Ureter (tissue), 1 donor: Measurements from ENCODE around the gene NFKB1. TPM values are rescaled to one million over a fixed set of nuclear protein-coding genes. Genes with fewer than 3 reads are reported as not detected.
"Not testable (repeated sequence)": the region's sequence is repeated elsewhere in the genome, so short reads cannot be mapped to it uniquely, and the experiment has no call there.

Experiments used
- DNase-seq: peaks from one replicate; pipeline ENCODE4 v3.0.0-alpha.2; 2020; ENCODE audit warnings: low spot score
- total RNA-seq: library from RNA; stranded (reverse); gene quantifications from one replicate; pipeline ENCODE4 v1.2.4, GENCODE V29; 2023
- donor health status: DM: yes; HTN: yes; CAD: no.

The NFKB1 gene
- total RNA-seq, 1 donor from 2014 or later, result 55.4 TPM

DNA sequence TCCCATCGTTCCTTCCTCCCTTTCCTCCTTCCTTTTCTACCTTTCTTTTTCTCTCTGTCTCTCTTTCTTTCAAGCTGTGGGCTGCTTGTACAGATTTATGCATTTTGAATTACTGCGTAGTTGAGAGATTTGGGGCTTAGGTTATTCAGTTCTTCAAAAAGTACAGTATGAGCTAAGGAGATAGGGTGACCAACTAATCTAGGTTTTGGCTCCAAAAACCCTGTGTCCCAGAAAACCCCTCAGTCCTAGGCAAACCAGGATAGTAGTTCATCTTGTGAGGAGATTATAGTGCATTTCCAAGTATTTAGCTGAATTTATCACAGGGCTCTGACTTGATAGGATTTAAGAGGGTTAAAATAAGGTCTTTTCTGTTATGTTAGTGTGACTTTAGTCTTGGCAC is 64.5 kb downstream of the NFKB1 start:
- no peak for DNase-seq

DNA sequence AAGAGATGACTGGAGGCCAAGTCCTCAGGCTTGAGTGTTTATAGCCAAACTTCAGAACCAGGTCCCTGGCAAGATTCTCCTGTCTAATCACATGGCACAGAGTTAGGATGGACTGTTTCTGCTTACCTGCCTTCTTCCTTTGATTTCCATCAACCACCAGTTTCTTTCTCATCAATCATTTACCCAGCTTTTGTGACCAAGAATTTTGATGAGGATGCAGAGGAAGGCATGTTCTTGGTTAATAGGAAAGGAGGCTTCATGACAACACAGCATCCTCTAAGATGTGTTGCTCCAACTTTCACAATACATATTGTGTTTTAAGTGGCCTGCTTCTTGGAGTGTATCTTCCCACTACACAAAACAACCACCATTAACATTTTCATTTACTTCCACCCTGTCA is 65.3 kb downstream of the NFKB1 start:
- no peak for DNase-seq

DNA sequence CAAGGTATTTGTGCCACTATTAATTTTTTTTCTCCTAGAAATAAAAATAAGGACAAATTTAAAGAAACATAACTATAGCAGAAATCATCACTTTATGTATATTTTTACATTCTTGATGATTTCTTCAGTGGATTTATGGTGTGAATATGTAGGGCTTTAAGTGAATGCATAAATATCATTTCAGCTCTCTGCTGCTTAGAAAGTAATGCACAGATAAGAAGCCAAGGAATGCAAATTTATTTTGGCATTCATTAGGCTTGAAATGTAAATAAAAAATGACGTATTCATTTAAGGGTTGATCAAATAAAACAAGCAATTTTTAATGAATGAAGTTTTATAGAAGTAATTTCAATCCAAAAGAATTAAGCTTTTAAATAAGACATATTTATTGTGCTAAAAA is 66.3 kb downstream of the NFKB1 start:
- DNase-seq, result no peak

DNA sequence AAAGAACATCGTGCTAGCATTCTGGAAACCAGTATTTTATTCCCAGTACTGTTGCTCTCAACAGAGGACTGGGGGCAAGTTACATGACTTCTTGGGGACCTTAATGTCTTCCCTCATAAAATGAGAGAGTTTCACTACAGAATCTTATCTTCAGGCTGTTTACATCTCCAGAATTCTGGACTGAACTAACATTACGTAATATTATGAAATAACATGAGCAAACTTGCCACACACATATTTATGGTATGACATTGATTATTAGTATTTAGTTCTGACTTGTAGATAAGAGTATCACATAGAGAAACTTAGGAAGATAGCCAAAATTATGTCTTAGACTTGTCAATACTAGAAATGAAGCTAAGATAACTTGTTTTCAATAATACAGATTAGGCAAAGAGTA is 68.0 kb downstream of the NFKB1 start:
- DNase-seq, result no peak

DNA sequence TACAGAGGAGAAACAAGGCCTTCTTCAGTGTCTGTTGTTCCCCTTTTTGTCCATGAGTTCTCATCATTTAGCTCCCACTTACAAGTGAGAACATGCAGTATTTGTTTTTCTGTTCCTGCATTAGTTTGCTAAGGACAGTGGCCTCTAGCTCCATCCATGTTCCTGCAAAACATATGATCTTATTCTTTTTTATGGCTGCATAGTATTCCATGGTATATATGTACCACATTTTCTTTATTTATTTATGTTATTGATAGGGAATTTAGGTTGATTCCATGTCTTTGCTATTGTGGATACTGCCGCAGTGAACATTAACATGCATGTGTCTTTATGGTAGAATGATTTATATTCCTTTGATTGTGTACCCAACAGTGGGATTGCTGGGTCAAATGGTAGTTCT is 69.1 kb downstream of the NFKB1 start:
- DNase-seq, result not testable (repeated sequence)

DNA sequence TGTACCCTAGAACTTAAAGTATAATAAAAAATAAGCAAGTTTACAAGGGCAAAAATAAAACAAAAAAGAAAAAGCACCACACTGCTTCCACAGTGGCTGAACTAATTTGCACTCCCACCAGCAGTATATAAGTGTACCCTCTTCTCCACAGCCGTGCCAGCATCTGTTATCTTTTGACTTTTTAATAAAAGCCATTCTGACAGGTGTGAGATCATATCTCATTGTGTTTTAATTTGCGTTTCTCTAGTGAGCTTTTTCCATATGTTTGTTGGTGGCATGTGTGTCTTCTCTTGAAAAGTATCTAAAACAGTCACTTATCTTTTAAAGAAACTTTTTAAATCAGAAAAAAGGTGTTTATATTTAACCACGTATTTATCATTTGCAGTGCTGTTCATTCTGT is 71.3 kb downstream of the NFKB1 start:
- no peak for DNase-seq

DNA sequence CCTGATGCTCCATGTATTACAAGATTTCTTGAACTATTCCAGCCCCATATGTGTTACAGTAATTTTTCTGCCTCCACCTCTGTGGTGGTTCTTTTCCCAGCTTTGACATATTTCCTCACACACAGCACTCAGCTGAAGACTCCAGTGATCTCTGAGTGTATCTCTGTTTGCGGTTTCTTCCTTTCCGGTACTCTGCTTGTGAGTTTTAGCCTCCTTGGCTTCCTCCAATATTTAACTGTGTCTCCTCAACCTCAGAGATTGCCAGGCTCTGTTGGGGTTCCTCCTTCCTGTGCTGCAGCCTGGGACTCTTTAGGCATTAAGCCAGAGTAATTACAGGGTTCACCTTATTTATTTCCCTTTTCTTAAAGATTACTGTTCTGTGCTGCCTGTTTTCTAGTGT is 73.2 kb downstream of the NFKB1 start:
- DNase-seq, result no peak

DNA sequence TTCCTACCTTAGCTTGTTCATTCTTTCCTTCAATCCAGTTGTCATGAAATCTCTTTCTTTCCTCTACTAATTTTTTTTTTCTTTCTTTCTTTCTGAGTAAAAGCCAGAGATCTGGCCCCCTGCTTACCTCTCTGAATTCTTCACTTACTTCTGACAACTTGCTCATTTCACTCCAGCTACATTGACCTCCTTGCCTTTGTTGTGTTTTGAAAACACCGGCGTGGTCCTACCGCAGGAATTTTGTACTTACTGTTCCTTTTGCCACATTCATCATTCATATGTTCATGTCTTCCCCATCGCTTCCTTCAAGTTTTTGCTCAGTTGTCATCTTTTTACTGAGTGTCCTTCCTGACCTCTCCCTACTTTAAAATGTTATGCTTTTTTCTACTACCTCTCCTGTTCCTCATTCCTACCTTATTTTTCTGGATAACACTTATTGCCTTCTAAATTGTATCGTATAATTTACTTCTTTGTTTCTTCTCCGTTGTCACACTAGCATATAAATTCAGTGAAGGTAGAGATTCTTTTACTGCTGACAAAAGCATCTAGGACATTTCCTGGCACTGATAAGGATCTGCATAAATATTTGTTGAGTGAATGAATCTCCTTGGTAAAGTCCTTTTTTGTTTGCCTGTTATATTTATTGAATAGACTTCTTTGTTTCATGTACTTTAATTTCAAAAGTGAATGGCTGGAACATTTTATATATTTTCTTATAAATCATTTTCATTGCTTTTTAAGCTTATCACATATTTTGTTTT is 74.4 kb downstream of the NFKB1 start:
- DNase-seq, result no peak

DNA sequence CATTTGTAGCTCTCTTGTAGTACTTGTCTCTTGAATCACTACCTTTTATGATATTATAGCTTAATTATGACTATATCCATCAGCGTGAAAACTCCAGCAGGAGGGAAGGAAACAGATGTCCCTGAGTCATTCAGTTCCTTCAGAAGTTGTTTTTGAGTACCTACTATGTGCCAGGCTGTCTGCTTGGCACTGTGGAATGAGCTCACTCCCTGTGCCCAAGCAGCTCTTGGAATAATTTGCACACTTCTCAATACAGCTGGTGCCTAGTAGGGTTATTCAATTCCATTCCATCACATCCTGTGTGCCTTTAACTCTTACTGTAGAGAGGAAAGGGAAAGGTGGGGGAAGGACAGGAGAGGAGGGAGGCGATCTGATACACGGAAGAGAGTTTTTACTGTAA is 77.1 kb downstream of the NFKB1 start:
- DNase-seq, result no peak

DNA sequence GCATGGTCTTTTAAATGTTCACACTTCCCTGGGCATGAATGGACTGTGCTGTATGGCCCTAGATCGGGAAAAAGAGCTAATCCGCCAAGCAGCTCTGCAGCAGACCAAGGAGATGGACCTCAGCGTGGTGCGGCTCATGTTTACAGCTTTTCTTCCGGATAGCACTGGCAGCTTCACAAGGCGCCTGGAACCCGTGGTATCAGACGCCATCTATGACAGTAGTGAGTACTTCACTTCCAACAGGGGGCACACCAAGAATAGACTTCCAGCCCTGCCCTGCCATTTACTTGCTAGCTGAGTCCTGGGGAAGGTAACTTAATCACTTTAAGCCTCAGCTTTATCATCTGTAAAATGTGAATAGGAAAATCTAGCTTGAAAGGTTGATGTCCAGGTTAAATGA is 77.7 kb downstream of the NFKB1 start:
- DNase-seq, result no peak

DNA sequence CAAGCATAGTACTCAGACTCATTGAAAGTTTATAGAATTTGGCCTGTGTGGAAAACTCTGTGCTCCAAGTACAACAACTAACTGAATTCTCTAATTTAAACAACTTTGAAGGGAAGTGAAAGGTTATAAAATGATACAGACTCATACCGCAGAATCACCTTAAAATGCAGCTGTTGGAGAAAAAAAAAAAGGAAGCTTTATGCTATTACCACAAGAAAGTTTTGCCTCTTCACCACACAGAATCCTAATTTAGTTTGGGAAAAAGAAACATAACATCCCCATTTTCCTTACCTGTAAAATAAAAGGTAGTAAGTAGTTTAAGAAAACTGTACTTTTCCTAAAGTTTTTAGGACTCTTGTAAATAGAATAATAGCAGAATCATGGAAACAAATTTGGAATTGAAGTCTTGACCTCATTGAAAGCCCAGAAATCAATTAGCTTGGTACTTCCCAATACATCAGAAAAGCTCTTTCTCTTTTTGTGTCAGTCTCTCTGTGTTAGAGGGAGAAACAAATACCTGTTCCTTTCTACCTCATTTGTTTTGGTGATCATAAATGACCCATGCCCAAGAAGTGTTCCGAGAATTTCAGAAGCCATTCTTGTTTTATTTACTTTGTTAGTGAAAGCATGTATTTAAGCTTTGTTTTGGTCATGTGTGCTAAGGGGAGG is 78.8 kb downstream of the NFKB1 start:
- no peak for DNase-seq

DNA sequence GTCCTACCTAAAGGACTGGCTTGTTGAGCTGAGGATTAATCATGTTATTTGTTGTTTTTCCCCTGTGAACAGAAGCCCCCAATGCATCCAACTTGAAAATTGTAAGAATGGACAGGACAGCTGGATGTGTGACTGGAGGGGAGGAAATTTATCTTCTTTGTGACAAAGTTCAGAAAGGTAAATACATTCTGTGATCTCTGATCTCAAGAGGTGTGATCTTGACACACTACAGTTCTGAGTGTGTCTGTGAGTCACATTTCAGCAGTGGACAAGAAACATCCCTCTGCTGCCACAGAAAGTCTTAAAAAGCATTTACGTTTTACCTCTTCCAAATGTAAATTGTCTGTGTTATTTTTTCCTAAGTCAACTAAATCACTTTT is 79.3 kb downstream of the NFKB1 start:
- no peak for DNase-seq

DNA sequence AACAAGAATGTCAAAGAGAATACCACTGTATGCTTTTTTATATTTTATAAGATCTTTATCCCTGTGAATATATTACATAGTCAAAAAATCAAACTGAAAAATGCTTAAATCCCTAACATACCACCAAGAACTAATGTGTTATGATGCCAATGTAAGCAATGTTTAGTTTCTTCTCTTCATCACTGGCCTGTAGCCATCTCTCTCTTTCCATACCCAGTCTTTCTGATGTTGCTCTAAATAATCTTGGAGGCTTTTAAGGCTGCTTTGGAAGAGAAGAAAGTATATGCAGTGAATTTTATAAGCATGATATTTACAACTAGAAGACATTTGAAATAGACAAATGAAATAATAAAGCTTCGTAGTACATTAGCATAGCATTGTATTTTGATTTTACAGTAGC is 82.9 kb downstream of the NFKB1 start:
- DNase-seq, result no peak

DNA sequence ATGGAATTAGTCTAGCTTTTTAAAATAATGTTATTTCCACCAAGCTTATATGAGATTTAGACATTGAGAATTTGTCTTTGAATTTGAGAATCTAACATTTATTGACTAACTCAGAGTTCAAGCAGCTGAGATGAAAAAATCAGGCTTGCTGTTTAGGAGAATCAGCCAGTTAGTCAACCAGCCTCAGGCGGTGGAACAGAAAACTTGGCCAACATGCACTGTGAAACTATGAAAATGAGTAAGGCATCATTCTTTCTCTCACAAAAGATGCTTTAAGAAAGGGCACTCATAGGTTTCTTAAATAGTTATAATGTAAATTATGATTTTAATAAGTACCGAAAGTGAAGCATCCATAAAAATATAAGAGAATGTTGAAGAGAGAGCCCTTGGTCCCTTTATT is 84.2 kb downstream of the NFKB1 start:
- DNase-seq, result no peak

DNA sequence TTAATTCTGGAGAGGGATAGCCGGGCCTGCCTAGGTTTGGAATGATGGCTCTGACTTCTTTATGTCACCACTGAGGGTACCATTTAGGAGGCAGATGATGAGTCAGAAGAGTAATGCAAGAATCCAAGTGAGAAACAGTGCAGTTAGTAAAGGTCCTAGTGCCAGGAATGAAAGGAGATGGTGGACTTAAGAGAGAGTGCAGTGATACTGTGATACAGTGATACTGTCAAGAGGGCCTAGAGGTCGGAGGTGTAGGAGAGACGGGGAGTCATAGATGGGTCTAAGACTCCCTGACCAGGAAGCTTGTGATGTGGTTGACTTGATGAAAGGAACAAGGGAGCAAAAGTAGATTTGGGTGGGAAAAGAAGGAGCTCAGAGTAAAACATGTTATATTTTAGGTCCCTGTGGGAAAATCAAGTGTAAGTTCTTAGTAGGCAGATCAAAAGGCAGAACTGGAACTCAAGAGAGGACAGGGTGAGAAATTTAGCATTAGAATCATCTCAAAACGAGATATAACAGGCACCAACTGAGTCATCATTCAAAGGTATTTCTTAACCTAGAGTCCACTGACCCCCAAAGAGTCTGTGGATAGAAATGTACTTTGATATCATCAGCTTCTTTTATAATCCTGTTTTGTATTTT is 85.0 kb downstream of the NFKB1 start:
- no peak for DNase-seq

DNA sequence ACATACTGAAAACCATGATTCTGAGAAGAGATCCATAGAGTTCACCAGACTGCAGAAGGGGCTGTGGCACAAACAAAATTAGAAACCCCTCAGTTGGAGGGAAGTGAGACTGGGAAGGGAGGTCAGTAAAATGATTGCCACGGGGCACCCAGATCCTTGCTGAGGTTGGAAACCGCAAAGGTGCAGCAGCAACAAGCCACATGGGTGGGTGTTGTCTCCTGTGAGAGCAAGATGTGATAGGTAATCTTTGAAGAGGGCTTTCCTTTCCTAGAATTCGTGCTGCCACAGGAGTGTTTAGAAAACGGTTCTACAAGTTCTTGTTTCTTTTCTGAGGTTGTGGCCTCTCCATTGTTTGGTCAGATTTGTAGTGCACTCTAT is 85.5 kb downstream of the NFKB1 start:
- no peak for DNase-seq

DNA sequence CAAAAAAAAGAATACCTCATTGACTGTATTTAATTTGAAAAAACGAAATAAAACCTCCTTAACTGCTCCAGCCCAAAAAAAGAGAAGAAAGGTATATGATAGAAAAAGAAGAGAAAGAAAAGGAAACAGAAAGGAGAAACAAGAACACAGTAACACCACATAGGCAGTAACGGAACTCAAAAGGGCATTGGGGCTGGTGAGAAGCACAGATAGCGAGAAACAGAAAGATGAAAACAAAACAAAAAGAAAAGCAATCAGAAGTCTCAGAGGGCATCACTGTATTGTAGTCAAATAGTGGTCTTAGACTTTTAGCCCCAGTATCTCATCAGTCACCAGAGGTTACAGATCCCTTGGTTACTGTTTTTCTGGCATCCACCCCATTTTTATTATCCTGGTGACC is 88.6 kb downstream of the NFKB1 start:
- no peak for DNase-seq

DNA sequence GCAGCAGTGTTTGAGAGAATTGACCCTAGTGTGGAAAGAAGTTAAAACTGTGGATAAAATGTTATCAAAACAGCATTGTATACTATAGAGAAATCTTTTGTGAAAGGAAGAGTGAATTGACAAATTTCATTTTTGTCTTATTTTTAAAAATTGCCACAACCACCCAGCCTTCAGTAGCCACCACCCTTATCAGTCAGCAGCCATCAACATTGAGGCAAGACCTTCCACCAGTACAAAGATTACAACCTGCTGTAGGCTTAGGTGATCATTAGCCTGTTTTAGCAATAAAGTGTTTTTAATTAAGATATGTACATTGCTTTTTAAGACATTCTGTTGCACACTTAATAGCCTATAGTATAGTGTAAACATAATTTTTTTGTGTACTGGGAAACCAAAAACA is 91.1 kb downstream of the NFKB1 start:
- no peak for DNase-seq

DNA sequence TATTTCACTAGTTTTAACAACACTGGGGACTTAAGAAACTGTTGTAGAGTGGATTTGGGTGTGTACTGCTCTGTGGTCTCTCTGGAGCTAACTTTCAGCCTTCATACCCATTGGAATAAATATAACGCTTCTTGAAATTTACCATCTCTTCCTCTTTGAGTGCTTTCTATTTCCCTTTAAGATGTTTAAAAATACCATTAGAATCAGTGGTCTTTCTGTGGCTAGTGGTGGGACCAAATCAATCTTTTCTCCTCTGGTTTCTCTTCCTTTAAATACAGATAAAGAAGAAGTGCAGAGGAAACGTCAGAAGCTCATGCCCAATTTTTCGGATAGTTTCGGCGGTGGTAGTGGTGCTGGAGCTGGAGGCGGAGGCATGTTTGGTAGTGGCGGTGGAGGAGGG is 92.0 kb downstream of the NFKB1 start:
- no peak for DNase-seq

DNA sequence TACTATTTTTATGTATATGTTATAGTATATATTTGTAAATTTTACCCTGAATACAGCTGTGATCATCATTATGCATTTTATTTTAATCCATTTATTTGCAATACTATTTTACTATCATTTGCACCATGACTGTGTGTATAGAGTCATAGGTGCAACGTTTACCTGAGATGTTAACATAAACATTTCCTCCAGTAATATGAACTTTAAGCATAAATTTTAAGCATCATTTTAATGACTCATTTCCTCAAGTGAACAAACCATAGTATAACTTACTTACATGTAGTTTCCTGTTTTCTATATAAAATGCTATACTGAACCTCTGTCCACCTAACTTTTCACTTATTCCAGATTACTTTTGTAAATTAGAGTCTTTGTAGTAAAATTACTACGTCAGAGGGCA is 92.8 kb downstream of the NFKB1 start:
- DNase-seq, result no peak

DNA sequence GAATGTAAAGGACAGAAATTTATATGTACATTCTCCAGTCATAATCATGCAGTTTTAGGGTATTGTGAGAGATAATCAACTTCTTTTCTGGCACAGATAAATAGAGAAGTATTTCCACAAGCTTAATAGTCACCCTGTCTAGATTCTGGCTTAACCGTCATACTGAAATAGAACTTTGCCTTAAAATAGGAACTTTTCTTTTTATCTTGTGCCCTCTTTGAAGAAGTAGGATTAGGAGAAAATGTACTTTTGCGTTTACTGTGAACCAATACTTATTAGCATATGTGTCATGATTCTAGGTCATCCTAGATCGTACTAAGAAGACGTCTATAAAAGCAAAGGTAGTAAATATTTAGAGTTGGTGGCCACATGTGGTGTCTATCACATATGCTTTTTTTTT is 95.4 kb downstream of the NFKB1 start:
- DNase-seq, result no peak

DNA sequence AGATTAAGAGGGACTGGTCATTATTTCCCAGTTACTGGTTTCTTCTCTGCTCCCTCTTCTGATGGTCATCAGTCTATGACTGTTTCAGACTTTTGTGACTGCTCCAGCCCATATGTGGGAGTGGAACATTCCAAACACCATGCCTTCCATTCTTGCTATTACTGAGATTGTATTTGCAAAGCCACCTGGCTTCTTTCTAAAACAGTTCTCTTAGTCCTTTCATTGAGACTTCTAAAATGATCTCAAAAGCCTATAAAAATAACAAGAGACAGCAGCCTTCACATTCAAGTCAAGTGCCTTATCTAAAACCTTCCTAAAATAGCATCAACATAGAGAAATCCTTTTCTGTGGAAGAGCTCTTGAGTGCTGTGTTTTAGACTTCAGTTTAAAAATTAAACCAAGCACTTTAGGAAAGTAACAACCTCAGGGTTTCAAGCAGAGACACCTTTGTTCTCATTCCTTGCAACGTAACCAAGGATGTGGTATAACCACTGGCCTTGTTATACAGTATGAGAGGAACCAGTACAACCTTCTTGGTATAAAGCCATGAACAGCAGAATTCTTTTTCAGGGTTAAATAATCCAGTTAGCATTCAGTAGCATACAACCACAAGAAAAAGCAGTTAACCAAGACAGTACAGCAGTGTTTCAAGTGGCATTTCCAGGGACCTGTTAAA is 97.1 kb downstream of the NFKB1 start:
- DNase-seq, result no peak
